Activated naive CD8-positive, alpha-beta T cell treated with anti-CD3 and anti-CD28 coated beads, Interleukin-2, amount 50 U/mL, for 24 hours (primary cell): ENCODE data around the gene STX8.

ENCODE experiments used
- ATAC-seq: fragments of 150-1000 bp; cut with Tn5 transposase; one replicate; pipeline ENCODE4 v1.10.0; 2021
- DNase-seq: peaks from one replicate; pipeline ENCODE4 v3.0.0; 2021
- H3K27ac Mint-ChIP-seq: one replicate; pipeline ENCODE4 v1.8.0; 2021; ENCODE audit warnings: mild to moderate bottlenecking, mixed read lengths
- H3K27me3 Mint-ChIP-seq: one replicate; pipeline ENCODE4 v1.8.0; 2021; ENCODE audit warnings: mixed read lengths
- H3K36me3 Mint-ChIP-seq: one replicate; pipeline ENCODE4 v1.8.0; 2021; ENCODE audit warnings: low read depth, mixed read lengths
- H3K4me1 Mint-ChIP-seq: one replicate; pipeline ENCODE4 v1.8.0; 2021; ENCODE audit warnings: mixed read lengths
- H3K4me3 Mint-ChIP-seq: one replicate; pipeline ENCODE4 v1.8.0; 2021; ENCODE audit warnings: mild to moderate bottlenecking, moderate library complexity, mixed read lengths
- H3K9me3 Mint-ChIP-seq: one replicate; pipeline ENCODE4 v1.8.0; 2021; ENCODE audit warnings: mixed read lengths

The STX8 gene

GRCh38 chr17:9229160-9229825 is 346.3 kb downstream of the STX8 start:
- H3K9me3 Mint-ChIP-seq = no peaks in the 10 kb centered on the region
- peaks cover 8% of the 10 kb centered on the region for H3K27me3 Mint-ChIP-seq
- no peak overlapping the region for H3K4me3 Mint-ChIP-seq
- H3K4me1 Mint-ChIP-seq = no peaks in the 10 kb centered on the region
- ATAC-seq (no peak), DNase-seq (no peak)
- no peaks in the 10 kb centered on the region for H3K36me3 Mint-ChIP-seq
- H3K27ac Mint-ChIP-seq = no peak overlapping the region

GRCh38 chr17:9228408-9229159 is 347.0 kb downstream of the STX8 start:
- no peak overlapping the region for H3K4me3 Mint-ChIP-seq
- no peaks in the 10 kb centered on the region for H3K36me3 Mint-ChIP-seq
- H3K27ac Mint-ChIP-seq = no peak overlapping the region
- H3K9me3 Mint-ChIP-seq = no peaks in the 10 kb centered on the region
- H3K4me1 Mint-ChIP-seq = no peaks in the 10 kb centered on the region
- ATAC-seq (peak; percentile 37), DNase-seq (no peak)
- peaks cover 8% of the 10 kb centered on the region for H3K27me3 Mint-ChIP-seq

- Mint-ChIP-seq H3K4me3 (no peak overlapping the region), H3K36me3 (no peaks in the 10 kb centered on the region), H3K4me1 (no peaks in the 10 kb centered on the region), H3K27me3 (peaks cover 4% of the 10 kb centered on the region), H3K9me3 (no peaks in the 10 kb centered on the region), H3K27ac (no peak overlapping the region)
- ATAC-seq (no peak), DNase-seq (no peak)
These were observed 347.7 kb downstream of the STX8 start for GRCh38 chr17:9227819-9228407.

GRCh38 chr17:9226794-9227135 is 348.9 kb downstream of the STX8 start:
- Mint-ChIP-seq H3K4me1 (no peaks in the 10 kb centered on the region), H3K36me3 (no peaks in the 10 kb centered on the region), H3K27ac (no peak overlapping the region), H3K9me3 (no peaks in the 10 kb centered on the region), H3K27me3 (peaks cover 4% of the 10 kb centered on the region), H3K4me3 (no peak overlapping the region)
- no peak for ATAC-seq
- peak; percentile 17 for DNase-seq

- Mint-ChIP-seq H3K27me3 (peaks cover 4% of the 10 kb centered on the region), H3K36me3 (no peaks in the 10 kb centered on the region), H3K4me1 (no peaks in the 10 kb centered on the region), H3K27ac (no peak overlapping the region), H3K9me3 (no peaks in the 10 kb centered on the region), H3K4me3 (no peak overlapping the region)
- ATAC-seq (no peak), DNase-seq (no peak)
These were observed 349.4 kb downstream of the STX8 start for GRCh38 chr17:9226130-9226793.

- DNase-seq (no peak), ATAC-seq (no peak)
- H3K27ac Mint-ChIP-seq = no peak overlapping the region
- peaks cover 4% of the 10 kb centered on the region for H3K27me3 Mint-ChIP-seq
- no peaks in the 10 kb centered on the region for H3K4me1 Mint-ChIP-seq
- no peaks in the 10 kb centered on the region for H3K36me3 Mint-ChIP-seq
- H3K4me3 Mint-ChIP-seq = no peak overlapping the region
- no peaks in the 10 kb centered on the region for H3K9me3 Mint-ChIP-seq
These were observed 350.1 kb downstream of the STX8 start for GRCh38 chr17:9225305-9226101.

- ATAC-seq = no peak
- H3K27ac Mint-ChIP-seq = no peak overlapping the region
- no peaks in the 10 kb centered on the region for H3K4me1 Mint-ChIP-seq
These were observed 351.1 kb downstream of the STX8 start for GRCh38 chr17:9224485-9224884.

GRCh38 chr17:9223531-9223930 is 352.1 kb downstream of the STX8 start:
- DNase-seq (no peak), ATAC-seq (no peak)
- Mint-ChIP-seq H3K27ac (no peak overlapping the region), H3K27me3 (no peaks in the 10 kb centered on the region), H3K36me3 (no peaks in the 10 kb centered on the region), H3K9me3 (no peaks in the 10 kb centered on the region), H3K4me1 (no peaks in the 10 kb centered on the region), H3K4me3 (no peak overlapping the region)

More at GRCh38 chr17:9224485-9224884, 351.1 kb downstream of the STX8 start:
- DNase-seq = no peak
- H3K4me3 Mint-ChIP-seq = no peak overlapping the region
- H3K27me3 Mint-ChIP-seq = peaks cover 2% of the 10 kb centered on the region
- H3K36me3 Mint-ChIP-seq = no peaks in the 10 kb centered on the region
- no peaks in the 10 kb centered on the region for H3K9me3 Mint-ChIP-seq

GRCh38 chr17:9221922-9222180 is 353.8 kb downstream of the STX8 start:
- DNase-seq (no peak), ATAC-seq (no peak)
- H3K4me3 Mint-ChIP-seq = no peak overlapping the region
- no peaks in the 10 kb centered on the region for H3K27me3 Mint-ChIP-seq
- no peaks in the 10 kb centered on the region for H3K4me1 Mint-ChIP-seq
- H3K9me3 Mint-ChIP-seq = no peaks in the 10 kb centered on the region
- peaks cover 3% of the 10 kb centered on the region for H3K36me3 Mint-ChIP-seq
- no peak overlapping the region for H3K27ac Mint-ChIP-seq

- Mint-ChIP-seq H3K27me3 (no peaks in the 10 kb centered on the region), H3K27ac (no peak overlapping the region), H3K36me3 (peaks cover 3% of the 10 kb centered on the region), H3K4me1 (no peaks in the 10 kb centered on the region), H3K9me3 (peaks cover 2% of the 10 kb centered on the region), H3K4me3 (no peak overlapping the region)
- DNase-seq = no peak
- ATAC-seq = no peak
These were observed 354.3 kb downstream of the STX8 start for GRCh38 chr17:9221147-9221921.

GRCh38 chr17:9220398-9221146 is 355.0 kb downstream of the STX8 start:
- no peak overlapping the region for H3K4me3 Mint-ChIP-seq
- H3K27me3 Mint-ChIP-seq = no peaks in the 10 kb centered on the region

GRCh38 chr17:9219631-9220397 is 355.8 kb downstream of the STX8 start:
- Mint-ChIP-seq H3K9me3 (peaks cover 15% of the 10 kb centered on the region), H3K4me1 (no peaks in the 10 kb centered on the region), H3K27ac (no peak overlapping the region), H3K4me3 (no peak overlapping the region), H3K36me3 (peaks cover 11% of the 10 kb centered on the region), H3K27me3 (no peaks in the 10 kb centered on the region)
- ATAC-seq (no peak), DNase-seq (no peak)

More at GRCh38 chr17:9220398-9221146, 355.0 kb downstream of the STX8 start:
- Mint-ChIP-seq H3K9me3 (peaks cover 10% of the 10 kb centered on the region), H3K36me3 (peaks cover 6% of the 10 kb centered on the region), H3K27ac (no peak overlapping the region), H3K4me1 (no peaks in the 10 kb centered on the region)
- DNase-seq = no peak
- no peak for ATAC-seq

- peaks cover 15% of the 10 kb centered on the region for H3K9me3 Mint-ChIP-seq
- H3K27ac Mint-ChIP-seq = no peak overlapping the region
- H3K27me3 Mint-ChIP-seq = no peaks in the 10 kb centered on the region
- no peaks in the 10 kb centered on the region for H3K4me1 Mint-ChIP-seq
- ATAC-seq = no peak
- peaks cover 11% of the 10 kb centered on the region for H3K36me3 Mint-ChIP-seq
- no peak for DNase-seq
- no peak overlapping the region for H3K4me3 Mint-ChIP-seq
These were observed 356.7 kb downstream of the STX8 start for GRCh38 chr17:9218911-9219310.
